Vagina (tissue), 2 donors: ENCODE data around the gene SPRR2B. TPM values are rescaled to one million over a fixed set of nuclear protein-coding genes. Genes with fewer than 3 reads are reported as not detected.
"Not testable (repeated sequence)": the region's sequence is repeated elsewhere in the genome, so short reads cannot be mapped to it uniquely, and the experiment has no call there.

Source experiments
- DNase-seq, 2 donors: peaks; one replicate each; pipeline ENCODE4 v3.0.0-alpha.2; 2017; ENCODE audit errors: extremely low spot score in 2 of 2
- H3K27ac ChIP-seq: fragments of 200-600 bp; sonication (generic); one replicate; pipeline ENCODE4 v1.5.1; 2019
- H3K27me3 ChIP-seq: fragments of 200-600 bp; sonication (generic); one replicate; pipeline ENCODE4 v1.5.1; 2019
- H3K36me3 ChIP-seq, 2 donors: fragments of 200-600 bp; sonication (generic); one replicate each; pipeline ENCODE4 v1.5.1; 2017 to 2019
- H3K4me1 ChIP-seq: fragments of 200-600 bp; sonication (generic); one replicate; pipeline ENCODE4 v1.5.1; 2019
- H3K4me3 ChIP-seq, 2 donors: fragments of 200-600 bp; sonication (generic); 1 replicate in 1 of 2; 2 replicates in 1 of 2; pipeline ENCODE4 v1.5.1; 2016 to 2019
- H3K9me3 ChIP-seq: fragments of 200-600 bp; sonication (generic); one replicate; pipeline ENCODE4 v1.5.1; 2019
- POLR2A ChIP-seq, 2 donors: fragments of 450-650 bp; IDR thresholded peaks; one replicate each; pipeline ENCODE4 v1.6.1; 2017; ENCODE audit warnings: antibody characterized with exemption in 2 of 2, mild to moderate bottlenecking in 2 of 2, moderate library complexity in 2 of 2
- POLR2AphosphoS5 ChIP-seq, 2 donors: sonication (generic); formaldehyde crosslinking; IDR thresholded peaks; one replicate each; pipeline ENCODE4 v1.9.0; 2017; ENCODE audit warnings: antibody characterized with exemption in 2 of 2, mild to moderate bottlenecking in 2 of 2, low read depth in 1 of 2; ENCODE audit not compliant: insufficient read depth in 1 of 2
- intact Hi-C: fragments of 100-400 bp; cut with DNase I; formaldehyde crosslinking; loops from one replicate; pipeline ENCODE4 v1.15.1; 2023
- small RNA-seq: library from RNA; depleted of rRNA; stranded (forward); fragments of <200 nt; gene quantifications from one replicate; pipeline ENCODE3, GENCODE V24; 2016
- total RNA-seq: library from RNA; depleted of rRNA; stranded (reverse); fragments of >200 nt; gene quantifications from one replicate; pipeline ENCODE4 v1.2.3, GENCODE V29; 2016
- TF ChIP-seq, protein P1 (sequence below), 3 experiments: fragments of 450-650 bp in 2 of 3; fragments of 200-600 bp in 1 of 3; sonication (generic) in 1 of 3; IDR thresholded peaks; one replicate each; pipeline ENCODE4 v1.5.1; 2017 to 2019; ENCODE audit warnings: antibody characterized with exemption in 3 of 3, mild to moderate bottlenecking in 2 of 3, moderate library complexity in 2 of 3

Gene SPRR2B
- total RNA-seq, 1 donor from 2014 or later, result not detected

DNA sequence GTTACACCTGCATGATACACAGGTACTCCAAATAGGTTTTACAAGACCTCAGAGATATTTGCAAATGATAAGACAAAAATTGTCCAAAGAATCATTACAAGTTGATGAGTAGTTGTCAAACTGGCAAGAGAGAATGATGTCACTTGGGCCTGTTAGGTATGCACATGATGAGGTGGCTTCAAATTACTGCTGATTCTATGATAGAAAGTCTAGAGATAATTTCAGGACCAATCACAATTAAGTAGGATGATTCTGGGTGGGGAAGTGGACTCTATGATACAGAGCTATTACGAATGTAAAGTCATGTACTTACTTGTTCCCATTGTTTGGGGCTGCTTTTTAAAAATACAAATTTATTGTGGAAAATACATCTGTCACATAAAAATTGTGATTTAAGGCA, 45.6 kb downstream of the SPRR2B start:
- intact Hi-C loops, result no loop called here
- H3K4me1 ChIP-seq, result no peaks in the 10 kb centered on the region
- DNase-seq, result no peak
- H3K27me3 ChIP-seq, result no peaks in the 10 kb centered on the region
- H3K4me3 ChIP-seq, result no peak overlapping the region
- no peak overlapping the region for H3K27ac ChIP-seq
- no peaks in the 10 kb centered on the region for H3K36me3 ChIP-seq
- no peaks in the 10 kb centered on the region for H3K9me3 ChIP-seq
- TF ChIP-seq, protein P1, sequence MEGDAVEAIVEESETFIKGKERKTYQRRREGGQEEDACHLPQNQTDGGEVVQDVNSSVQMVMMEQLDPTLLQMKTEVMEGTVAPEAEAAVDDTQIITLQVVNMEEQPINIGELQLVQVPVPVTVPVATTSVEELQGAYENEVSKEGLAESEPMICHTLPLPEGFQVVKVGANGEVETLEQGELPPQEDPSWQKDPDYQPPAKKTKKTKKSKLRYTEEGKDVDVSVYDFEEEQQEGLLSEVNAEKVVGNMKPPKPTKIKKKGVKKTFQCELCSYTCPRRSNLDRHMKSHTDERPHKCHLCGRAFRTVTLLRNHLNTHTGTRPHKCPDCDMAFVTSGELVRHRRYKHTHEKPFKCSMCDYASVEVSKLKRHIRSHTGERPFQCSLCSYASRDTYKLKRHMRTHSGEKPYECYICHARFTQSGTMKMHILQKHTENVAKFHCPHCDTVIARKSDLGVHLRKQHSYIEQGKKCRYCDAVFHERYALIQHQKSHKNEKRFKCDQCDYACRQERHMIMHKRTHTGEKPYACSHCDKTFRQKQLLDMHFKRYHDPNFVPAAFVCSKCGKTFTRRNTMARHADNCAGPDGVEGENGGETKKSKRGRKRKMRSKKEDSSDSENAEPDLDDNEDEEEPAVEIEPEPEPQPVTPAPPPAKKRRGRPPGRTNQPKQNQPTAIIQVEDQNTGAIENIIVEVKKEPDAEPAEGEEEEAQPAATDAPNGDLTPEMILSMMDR (IDR thresholded peaks at IDR 0.05), result no peak
- TF ChIP-seq POLR2A (IDR thresholded peaks at IDR 0.05) (no peak), POLR2AphosphoS5 (IDR thresholded peaks at IDR 0.05; ENCODE audit: insufficient read depth in 1 of 2, low read depth in 1 of 2) (no peak)

DNA sequence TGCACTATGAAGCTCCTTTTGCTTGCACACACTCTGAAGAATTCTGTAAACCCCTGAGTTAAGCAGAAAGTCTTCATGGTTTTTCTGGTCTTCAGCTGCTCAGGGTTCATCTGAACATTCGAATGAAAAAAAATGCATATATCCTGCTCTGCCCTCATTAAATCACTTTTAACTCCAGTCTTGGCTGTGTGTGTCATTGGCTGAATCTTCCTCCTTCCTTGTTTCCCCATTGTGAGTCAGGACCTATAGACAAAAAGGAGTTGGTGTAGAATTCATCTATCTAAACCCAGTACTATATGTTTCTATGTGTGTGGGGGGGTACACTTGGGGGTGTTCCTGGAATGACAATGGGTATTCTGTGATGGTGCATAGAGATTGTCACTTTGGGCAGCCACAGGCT, 47.0 kb downstream of the SPRR2B start:
- H3K36me3 ChIP-seq, result no peaks in the 10 kb centered on the region
- H3K27me3 ChIP-seq, result no peaks in the 10 kb centered on the region
- TF ChIP-seq POLR2A (IDR thresholded peaks at IDR 0.05), result no peak
- TF ChIP-seq, protein P1 (IDR thresholded peaks at IDR 0.05), result no peak
- TF ChIP-seq POLR2AphosphoS5 (IDR thresholded peaks at IDR 0.05; ENCODE audit: insufficient read depth in 1 of 2, low read depth in 1 of 2), result no peak
- intact Hi-C loops, result no loop called here
- H3K4me3 ChIP-seq, result no peak overlapping the region
- H3K4me1 ChIP-seq, result no peaks in the 10 kb centered on the region
- DNase-seq, result no peak
- no peak overlapping the region for H3K27ac ChIP-seq
- H3K9me3 ChIP-seq, result no peaks in the 10 kb centered on the region

DNA sequence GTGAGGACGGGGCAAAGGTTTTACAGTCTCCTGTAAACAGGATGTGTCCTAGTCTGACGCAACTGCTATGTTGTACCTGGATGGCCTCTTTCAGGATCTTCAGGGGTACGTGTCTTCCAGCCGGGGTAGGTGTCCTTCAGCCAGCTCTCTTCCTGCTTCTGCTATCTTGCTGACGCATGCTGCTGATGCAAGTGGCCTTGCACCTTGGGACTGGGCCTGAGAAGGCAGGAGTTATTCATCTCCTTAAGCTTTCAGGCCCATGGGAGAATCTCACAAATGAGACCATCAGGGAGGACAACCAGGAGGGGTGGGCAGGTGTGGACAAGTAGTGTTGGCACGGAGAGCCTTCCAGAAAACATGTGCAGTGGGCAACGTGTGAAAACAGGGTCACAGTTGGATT, 48.3 kb downstream of the SPRR2B start:
- no peak for TF ChIP-seq POLR2A (IDR thresholded peaks at IDR 0.05)
- Histone ChIP-seq H3K4me3 (no peak overlapping the region), H3K9me3 (no peaks in the 10 kb centered on the region), H3K36me3 (no peaks in the 10 kb centered on the region), H3K27ac (no peak overlapping the region), H3K27me3 (no peaks in the 10 kb centered on the region), H3K4me1 (no peaks in the 10 kb centered on the region)
- DNase-seq, result no peak
- intact Hi-C loops, result no loop called here

DNA sequence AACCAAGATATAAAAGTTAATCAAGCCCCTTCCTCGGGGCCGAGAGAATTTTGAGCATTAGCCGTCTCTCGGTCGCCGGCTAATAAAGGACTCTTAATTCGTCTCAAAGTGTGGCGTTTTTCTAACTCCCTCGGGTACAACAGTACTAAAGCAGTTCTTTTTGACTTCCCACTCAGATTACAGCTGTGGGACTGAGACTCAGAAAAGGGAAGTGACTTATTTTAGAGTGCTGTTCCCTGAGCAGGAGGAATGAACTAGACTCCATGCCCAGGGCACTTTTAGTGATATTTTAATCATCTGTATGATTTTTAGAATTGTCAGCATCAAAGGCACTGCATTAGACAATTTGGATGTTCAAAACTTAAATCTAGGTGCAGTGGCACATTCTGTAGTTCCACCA, 49.1 kb downstream of the SPRR2B start:
- DNase-seq, H3K36me3 ChIP-seq, H3K4me3 ChIP-seq, H3K4me1 ChIP-seq, H3K27me3 ChIP-seq, intact Hi-C loops, H3K27ac ChIP-seq, H3K9me3 ChIP-seq: not testable (repeated sequence)

DNA sequence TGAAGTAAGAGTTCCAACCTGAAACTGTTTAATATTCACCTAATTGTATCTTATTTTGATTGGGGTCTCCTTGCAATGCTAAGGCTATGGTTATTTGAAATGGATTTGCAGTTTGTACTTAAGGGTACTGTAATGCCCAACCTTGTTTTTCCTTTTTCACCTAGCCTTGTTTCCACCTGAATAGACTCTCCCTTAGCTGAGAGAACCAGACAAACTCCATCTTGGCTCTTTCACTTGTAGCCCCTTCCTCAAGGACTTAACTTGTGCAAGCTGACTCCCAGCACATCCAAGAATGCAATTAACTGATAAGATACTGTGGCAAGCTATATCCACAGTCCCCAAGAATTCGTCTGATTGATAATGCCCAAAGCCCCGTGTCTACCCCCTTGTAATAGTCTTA, 49.6 kb downstream of the SPRR2B start:
- H3K27me3 ChIP-seq, H3K36me3 ChIP-seq, intact Hi-C loops, H3K4me1 ChIP-seq, DNase-seq, H3K4me3 ChIP-seq, H3K9me3 ChIP-seq, H3K27ac ChIP-seq: not testable (repeated sequence)

Small RNA genes lying within 50 kb of the gene (small RNA-seq; reads per million reads assigned to genes)
- gene AL356867.1, result not detected

Other genes with a start within 250 kb of the SPRR2B start
- gene LCE1A, start 244.1 kb downstream of the SPRR2B start, total RNA-seq, result not detected
- gene LCE6A, start 228.8 kb downstream of the SPRR2B start, total RNA-seq, result not detected
- not detected for gene LCE7A, start 211.6 kb downstream of the SPRR2B start, total RNA-seq
- not detected for gene SMCP, start 193.3 kb downstream of the SPRR2B start, total RNA-seq
- gene IVL, start 163.1 kb downstream of the SPRR2B start, total RNA-seq, result 169 TPM
- gene SPRR5, start 124.4 kb downstream of the SPRR2B start, total RNA-seq, result not detected
- gene SPRR4, start 101.0 kb downstream of the SPRR2B start, total RNA-seq, result not detected
- gene SPRR1A, start 87.5 kb downstream of the SPRR2B start, total RNA-seq, result 109 TPM
- gene SPRR3, start 69.9 kb downstream of the SPRR2B start, total RNA-seq, result 1,163 TPM
- gene SPRR1B, start 40.4 kb downstream of the SPRR2B start, total RNA-seq, result 216 TPM
- 49.6 TPM for gene SPRR2D, start 30.5 kb downstream of the SPRR2B start, total RNA-seq
- gene SPRR2A, start 14.1 kb downstream of the SPRR2B start, total RNA-seq, result 74.6 TPM
- gene SPRR2E, start 22.9 kb upstream of the SPRR2B start, total RNA-seq, result 11.8 TPM
- gene SPRR2F, start 41.9 kb upstream of the SPRR2B start, total RNA-seq, result 2.5 TPM
- not detected for gene SPRR2G, start 79.3 kb upstream of the SPRR2B start, total RNA-seq
- gene LELP1, start 131.8 kb upstream of the SPRR2B start, total RNA-seq, result not detected
- not detected for gene PRR9, start 146.0 kb upstream of the SPRR2B start, total RNA-seq
- gene LORICRIN, start 188.1 kb upstream of the SPRR2B start, total RNA-seq, result not detected
- 28.7 TPM for gene PGLYRP3, start 241.3 kb upstream of the SPRR2B start, total RNA-seq